Anterior cingulate cortex (tissue), 58 donors: ENCODE measurements around the gene KRTCAP2.

Experiments used
- DNase-seq, 58 donors: peaks; one replicate each; lab custom pipeline; 2025; lab: John Stamatoyannopoulos, UW

The KRTCAP2 gene

DNA sequence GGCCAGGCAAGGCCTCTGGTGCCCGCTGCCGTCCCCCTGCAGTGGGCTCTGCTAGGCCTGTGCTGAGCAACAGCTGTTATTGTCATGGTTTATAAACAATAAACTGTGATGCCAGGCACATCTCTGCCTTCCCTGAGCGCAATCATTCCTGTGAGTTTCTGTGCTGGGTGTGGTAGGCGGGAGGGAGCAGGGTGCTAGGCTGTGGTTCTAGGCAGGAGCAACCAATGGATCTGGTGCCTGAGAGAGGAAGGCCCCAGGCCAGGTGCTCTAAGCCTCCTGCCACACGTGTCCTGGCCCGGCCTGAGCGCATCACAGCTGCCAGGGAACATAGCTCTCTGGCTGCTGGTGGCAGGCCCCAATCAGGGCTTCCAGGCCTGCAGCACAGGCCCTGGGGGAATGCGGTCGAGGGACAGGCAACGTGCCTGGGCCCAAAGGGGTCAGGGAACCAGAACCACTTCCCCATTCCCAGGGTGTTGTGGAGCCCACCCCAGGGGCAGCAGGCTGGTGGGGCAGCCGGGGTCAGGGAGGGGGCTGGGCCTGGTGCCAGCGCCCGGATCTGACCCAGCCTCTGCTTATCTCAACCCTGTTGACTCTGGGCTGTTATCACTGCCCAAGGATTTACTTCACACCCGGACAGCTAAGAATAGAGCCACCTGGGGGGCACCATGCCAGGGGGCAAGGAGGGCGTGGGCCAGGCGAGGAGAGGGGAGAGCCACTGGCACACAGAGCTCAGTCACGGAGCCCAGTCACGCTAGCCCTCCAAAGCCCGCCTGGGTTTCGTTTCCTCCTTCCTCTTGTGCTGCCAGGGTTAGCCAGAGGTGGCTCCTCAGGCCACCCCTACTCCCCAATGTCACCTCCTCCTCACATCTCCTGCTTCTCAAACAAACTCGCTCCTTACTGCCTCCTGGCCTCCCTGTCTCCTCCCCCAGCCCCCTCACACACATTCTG lies 12.0 kb upstream of the KRTCAP2 start:
- peak in 1 of 58 donors; percentile 20 for DNase-seq

DNA sequence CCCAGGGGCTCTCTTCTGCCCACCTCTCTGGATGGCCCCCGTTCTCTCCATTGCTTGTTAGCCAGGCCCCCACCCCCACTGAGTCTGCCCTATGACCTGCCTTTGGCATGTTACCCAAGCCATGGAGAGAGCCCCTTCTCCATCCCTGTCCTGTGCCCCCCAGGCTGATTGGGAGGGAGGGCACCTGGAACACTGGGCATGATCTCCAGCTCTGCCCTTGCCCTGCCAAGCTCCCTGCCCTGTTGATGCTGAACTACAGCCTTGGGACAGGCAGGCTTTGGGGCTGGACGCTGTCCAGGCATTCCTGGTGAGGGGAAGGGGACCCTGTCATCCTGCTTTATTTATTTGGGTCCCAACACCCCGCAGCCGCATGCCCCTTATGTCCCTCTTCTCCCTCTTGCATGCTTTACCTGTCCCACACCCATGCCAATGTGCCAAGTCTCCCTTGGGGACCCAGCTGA lies 11.3 kb upstream of the KRTCAP2 start:
- no peak for DNase-seq

GRCh38 chr1:155183775-155184221 lies 10.7 kb upstream of the KRTCAP2 start:
- DNase-seq = no peak

GRCh38 chr1:155182052-155182550 lies 9.0 kb upstream of the KRTCAP2 start:
- no peak for DNase-seq

GRCh38 chr1:155181371-155182051 lies 8.4 kb upstream of the KRTCAP2 start:
- no peak for DNase-seq

- DNase-seq = no peak
Measured at GRCh38 chr1:155179112-155180031, 6.3 kb upstream of the KRTCAP2 start.

GRCh38 chr1:155178441-155179111 lies 5.5 kb upstream of the KRTCAP2 start:
- no peak for DNase-seq

DNA sequence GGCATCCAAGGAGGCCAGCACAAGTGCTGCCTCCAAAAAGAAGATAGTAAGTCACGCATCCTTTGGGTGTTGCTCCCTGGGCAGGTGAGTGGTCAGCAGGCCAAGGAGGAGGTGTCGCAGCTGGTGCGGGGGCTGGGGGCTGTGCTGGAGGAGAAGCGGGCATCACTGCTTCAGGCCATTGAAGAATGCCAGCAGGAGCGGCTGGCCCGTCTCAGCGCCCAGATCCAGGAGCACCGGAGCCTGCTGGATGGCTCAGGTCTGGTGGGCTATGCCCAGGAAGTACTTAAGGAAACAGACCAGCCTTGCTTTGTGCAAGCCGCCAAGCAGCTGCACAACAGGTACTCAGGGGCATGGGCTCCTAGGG lies 4.8 kb upstream of the KRTCAP2 start:
- DNase-seq = no peak

- DNase-seq = no peak
Measured at GRCh38 chr1:155177192-155177917, 4.3 kb upstream of the KRTCAP2 start.

GRCh38 chr1:155176544-155177071 lies 3.5 kb upstream of the KRTCAP2 start:
- DNase-seq = peak in 53 of 58 donors; percentile 31 to 93 (median 70)

DNA sequence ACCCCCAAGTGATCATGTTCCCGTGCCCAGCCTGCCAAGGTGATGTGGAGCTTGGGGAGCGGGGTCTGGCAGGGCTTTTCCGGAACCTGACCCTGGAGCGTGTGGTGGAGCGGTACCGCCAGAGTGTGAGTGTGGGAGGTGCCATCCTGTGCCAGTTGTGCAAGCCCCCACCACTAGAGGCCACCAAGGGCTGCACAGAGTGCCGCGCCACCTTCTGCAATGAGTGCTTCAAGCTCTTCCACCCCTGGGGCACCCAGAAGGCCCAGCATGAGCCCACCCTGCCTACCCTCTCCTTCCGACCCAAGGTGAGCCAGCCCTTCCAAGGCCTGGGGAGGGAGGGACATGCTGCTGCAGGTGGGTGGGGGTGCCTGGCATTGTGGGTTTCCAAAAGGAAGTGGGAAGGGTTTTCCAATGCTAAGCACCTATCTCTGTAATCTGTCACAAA lies 2.8 kb upstream of the KRTCAP2 start:
- peak in 2 of 58 donors; percentile 23 to 29 for DNase-seq

GRCh38 chr1:155175281-155175926 lies 2.3 kb upstream of the KRTCAP2 start:
- peak in 1 of 58 donors; percentile 42 for DNase-seq

GRCh38 chr1:155174324-155175280 lies 1.5 kb upstream of the KRTCAP2 start:
- peak in 32 of 58 donors; percentile 21 to 71 (median 47) for DNase-seq

- DNase-seq = peak in 50 of 58 donors; percentile 34 to 83 (median 59)
Measured at GRCh38 chr1:155173478-155174323, 597 bp upstream of the KRTCAP2 start, which contains the start of gene TRIM46. Gene TRIM46, plus strand, starts transcription at chr1:155173849. Its CDS starts 118 bp downstream, at chr1:155173967.

DNA sequence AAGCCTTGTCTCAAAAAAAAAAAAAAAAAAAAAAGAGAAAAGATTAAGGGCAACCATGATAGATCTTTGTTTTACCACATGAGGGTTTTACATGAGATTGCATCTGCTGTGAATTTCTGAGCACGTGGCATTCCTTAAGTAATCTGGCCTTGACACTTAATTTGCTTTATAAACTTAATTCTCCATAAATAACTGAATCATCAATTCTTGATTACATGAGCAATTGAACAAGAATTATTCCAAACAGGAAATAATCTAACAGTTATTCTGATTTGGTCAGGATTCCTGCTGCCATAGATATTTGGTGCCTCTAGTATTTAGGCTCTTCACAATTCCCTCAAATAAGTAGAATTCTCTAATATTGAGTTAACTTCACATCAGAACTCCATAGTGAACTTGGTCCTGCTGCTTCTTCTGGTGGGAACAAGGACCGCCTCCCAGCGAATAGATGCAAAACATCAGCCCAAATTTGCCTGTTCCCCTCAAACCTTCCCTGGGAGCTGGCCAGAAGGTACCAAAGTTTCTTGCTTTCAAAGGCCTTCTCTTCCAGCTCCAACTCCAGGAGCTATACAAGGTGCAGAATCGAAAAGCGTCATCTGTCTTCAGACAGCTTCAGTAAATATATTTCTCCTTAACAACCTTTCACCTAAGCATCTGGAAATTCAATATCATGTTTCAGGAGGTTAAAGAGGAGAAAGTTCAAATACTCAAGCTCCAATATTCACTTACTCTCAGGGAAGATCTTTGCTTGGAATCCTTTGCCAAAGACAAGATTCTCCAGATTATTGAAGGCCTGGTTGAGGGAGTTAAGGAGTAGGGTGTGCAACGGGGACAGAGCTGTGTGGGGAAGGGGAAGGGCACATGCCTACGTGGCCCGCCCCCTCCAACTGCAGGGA lies 1.0 kb downstream of the KRTCAP2 start:
- DNase-seq = no peak
